HG03469 (cell line): ENCODE measurements around the gene LTBP2.

Experiments used
- ATAC-seq: cut with Tn5 transposase; IDR thresholded peaks from one replicate; pipeline ENCODE4 v1.9.1; 2021; ENCODE audit warnings: mild to moderate bottlenecking, moderate library complexity, moderate number of reproducible peaks; ENCODE audit not compliant: unreplicated experiment

Gene LTBP2

DNA sequence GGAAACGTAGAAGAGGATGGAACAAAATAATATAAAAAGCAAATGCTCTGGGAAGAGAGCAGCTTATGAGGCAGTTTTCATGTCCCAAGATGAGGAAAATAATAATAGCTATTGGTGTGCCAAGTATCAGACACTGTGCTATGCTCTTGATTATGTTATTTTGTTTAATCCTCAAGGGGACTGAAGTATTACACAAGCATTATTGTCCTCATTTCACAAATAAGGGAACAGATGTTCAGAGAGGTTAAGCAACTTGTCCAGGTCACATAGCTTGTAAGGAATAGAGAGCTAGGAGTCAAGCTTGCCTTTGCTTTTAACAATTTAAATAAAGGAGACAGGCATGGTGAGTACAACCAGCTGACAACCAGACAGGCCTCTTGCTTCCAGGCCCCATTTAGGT, 26.9 kb upstream of the LTBP2 start:
- ATAC-seq: no peak

DNA sequence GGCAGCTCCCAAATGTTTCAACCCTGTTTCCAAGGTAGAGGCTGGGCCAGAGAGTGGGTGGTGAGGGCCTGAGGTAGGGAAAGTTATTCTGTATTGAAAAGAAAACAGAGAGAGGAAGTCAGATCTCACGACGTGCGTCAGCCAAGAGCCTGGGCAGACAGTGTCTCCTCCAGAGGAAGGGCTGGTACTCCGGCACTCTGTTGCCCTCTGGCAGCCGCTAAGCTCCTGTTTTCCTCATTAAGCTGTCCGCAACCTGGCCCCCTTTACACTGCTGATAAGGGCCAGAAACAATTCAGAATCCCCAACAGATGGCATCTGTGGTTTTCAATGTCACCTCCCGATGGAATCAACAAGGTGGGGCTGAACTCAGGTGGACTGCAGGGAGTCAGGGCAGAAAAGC, 26.0 kb upstream of the LTBP2 start:
- ATAC-seq: no peak

DNA sequence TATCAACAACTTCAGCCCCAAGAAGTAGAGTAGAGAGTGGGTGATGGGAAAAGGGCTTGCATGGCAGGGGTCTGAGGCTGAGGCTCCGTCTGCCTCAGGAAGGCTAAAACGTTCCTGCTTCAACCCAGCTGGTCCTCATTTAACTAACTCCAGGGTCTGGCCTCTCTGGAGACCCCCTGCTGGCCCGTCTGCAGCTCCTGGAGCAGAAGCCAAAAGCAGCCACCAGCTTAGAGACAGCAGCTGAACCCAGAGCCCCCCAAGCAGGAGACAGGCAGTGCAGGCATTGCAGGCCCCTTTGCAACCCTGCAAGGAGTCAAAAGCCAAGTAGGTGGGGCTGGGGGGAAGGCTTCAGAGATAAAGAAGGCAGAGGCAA, 25.1 kb upstream of the LTBP2 start:
- no peak for ATAC-seq

DNA sequence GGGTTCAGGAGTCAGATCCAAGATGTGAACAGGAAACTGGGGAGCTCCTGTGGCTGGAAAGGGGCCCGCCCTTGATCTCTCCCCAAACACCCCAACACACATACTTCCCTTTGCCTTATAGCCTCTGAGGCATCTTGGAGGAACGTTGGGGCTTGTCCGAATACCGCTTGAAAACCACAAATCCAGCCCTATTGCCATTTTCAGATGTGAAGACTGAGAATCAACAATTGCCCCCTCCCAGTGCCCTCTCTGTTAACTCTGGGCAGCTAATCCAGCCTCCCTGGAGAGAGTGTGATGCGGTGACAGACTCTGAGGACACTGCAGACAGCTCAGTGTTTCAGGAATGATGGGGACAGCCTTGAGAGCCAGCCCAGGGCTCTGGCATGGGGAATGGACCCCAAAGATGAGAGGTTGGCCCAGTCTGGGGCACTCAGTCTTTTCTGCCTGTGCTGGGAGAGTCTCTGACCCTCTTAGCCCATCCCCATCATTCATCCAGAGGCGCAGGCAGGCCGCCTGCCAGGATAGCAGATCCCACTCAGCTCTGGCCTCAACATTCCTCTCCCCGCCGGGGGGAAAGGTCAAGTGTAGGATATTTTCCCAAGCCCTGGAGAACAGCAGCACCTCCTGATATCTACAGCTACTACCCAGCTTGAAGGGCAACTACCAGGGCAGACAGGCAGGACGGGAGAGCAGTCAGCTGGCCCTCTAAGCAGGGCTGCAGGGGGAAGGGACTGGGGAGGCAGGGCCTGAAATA, 24.6 kb upstream of the LTBP2 start:
- no peak for ATAC-seq

DNA sequence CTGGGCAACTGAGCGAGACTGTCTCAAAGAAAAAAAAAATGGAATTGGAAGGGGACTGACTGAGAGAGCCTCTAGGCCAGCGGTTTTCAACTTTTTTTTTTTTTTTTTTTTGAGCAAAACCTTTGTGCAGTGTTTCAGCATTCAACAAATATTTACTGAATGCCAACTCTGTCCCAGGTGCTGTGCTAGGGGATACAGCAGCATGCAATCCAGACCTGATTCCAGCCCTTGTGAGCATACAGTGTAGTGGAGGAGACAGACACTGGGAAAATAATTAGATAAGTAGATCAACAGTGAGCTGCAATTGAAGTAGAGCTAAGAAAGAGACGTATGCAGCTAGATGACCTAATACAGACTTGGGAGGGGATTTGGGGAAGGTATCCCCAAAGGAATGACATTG, 23.8 kb upstream of the LTBP2 start:
- ATAC-seq: no peak

DNA sequence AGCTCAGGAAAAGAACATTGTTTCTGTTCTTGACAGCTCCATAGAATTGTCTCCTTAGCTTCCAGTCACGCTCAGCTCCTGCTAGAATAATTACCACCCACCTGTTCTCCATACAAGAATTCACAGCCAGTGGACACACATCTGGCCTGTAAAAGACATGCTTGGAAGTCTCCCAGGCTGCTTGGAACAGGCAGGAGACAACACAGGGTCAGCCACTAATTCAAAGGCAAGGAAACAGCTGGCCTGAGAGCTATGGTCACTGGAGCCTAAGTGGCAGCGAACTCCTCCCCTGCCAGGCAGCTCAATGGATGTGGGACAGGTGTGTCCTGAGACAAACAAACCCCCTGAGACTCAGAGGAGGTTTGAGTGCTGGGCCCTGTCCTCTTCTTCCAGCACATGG, 22.9 kb upstream of the LTBP2 start:
- no peak for ATAC-seq

DNA sequence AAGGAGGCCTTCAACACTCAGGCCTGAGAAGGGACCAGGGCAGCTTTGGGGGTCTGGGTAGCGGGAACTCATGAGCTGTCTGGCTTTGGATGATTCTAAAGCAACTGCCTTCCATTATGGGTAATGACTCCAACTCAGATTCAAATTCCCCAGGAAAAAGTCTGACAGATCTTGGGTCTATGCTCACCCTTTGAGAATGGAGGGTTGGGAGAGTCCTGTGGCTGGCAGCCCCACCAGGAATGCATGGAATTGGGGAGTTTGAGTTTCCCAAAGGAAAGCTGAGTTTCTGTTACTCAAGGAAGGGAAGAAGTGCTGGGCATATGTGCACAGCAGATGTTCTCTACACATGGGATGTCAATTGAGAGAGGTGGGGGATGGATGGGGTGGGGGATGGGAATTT, 22.4 kb upstream of the LTBP2 start:
- no peak for ATAC-seq

DNA sequence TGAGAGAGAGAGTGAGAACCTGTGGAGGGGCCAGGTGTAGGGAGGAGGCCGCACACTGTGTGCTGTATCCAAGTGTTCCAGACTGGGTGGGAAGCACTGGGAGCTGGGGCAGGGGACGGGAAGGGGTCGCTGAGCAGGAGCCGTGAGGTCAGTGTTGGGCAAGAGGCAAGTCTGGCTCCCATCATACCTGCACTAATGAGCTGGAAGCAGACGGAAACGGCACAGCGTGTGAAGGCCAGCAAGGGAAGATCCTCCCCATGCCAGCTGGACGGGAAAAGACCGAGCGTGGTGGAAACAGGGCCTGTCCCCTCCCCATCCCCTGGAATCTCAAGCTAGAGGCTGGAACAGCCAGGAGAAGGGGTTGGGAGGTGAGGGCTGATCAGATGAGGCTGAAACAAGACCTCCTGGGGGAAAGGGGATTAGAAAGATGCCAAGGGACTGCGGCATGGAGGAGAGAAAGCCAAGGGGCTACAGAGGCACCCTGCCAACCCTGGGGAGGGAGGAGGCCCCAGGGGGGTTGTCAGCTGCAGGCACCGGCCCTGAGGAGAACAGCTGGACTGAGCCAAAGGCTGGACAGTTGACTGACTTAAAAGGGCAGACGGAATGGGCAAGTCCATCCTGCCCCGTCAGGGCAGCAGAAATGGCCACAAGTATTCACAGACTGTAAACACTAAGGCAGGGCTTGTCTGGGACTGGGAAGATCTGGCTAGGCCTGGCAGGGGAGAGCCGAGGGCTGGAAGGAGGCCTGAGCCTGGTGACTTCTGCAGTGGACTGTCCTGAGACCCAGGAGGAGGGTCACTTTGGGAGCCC, 19.0 kb upstream of the LTBP2 start:
- ATAC-seq: no peak

DNA sequence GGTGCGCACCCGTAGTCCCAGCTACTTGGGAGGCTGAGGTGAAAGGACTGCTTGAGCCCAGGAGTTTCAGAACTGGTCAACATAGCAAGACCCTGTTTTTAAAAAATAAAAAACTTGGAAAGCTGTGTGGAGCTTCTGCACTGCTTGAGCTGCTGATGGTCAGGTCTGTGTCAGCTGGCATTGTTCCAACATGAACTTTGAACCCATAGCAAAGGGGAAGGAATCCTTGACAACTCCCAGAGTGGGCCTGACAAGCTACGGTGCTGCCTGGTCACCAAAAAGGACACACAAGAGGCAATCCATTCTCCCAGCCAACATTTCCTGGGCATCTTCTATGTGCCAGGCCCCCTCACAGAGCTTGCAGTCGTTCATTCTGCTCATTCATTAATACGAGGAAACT, 16.4 kb upstream of the LTBP2 start:
- ATAC-seq: no peak

DNA sequence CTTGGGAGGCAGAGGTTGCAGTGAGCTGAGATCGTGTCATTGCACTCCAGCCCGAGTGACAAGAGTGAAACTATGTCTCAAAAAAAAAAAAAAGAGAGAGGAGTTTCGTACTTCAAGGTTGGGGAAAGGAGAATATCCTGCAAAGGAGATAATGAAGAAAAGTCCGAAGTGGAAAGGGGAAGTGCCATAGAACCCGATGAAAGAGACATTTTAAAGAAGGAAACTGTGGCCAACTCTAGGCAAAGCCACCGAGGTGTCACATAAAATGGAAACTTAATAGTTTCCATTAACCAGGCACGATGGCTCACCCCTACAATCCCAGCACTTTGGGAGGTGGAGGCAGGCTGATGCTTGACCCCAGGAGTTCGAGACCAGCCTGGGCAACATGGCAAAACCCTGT, 15.0 kb upstream of the LTBP2 start:
- no peak for ATAC-seq

DNA sequence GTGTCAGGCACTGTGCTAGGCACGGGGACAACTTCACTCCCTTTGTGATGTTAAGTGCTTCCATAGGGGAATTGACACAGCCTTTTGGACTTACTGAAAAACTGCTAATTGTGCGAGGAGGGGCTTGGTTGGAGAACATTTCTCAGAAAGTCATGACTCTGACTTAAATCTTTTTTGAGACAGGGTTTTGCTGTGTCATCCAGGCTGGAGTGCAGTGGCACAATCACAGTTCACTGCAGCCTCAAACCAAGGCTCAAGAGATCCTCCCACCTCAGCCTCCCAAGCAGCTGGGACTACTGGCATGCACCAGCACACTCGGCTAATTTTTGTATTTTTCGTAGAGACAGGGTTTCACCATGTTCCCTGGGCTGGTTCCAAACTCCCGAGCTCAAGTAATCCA, 10.2 kb upstream of the LTBP2 start:
- no peak for ATAC-seq

DNA sequence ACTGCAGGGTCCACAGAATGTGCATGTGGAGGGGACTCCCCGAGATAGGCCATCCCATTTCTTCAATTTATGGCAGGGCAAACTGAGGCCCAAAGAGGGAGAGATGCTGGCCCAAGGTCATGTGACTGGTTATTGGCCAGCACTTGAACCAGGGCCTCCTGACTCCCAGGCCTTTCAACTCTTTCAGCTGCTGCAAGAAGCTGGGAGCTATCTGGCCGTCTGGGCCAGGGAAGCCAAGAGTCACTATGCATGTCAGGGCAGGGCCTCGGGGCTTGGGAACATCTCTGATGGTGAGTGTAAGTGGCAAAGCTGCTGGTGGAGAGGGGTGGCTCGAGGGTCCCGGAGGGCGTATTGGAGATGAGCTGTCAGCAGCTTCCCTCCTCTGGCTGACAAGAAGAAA, 9.5 kb upstream of the LTBP2 start:
- ATAC-seq: no peak

DNA sequence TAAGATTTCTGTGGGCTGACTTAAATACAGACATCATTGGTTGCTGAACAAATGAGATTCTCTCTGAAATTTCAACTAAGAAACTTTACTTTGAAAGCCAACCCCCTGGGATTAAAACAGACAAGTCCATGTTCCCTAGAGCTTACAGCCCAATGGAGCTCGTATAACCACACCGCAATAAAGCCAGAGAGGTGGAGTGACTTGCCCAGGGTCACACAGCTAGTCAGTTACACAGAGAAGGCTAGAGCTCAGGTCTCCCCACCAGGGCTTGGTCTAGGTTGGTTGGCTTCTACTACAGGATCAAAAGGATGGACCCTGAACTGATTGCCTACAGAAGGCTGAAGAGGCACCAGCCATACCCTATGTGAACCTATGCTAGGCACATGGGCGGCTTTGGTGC, 8.9 kb upstream of the LTBP2 start:
- no peak for ATAC-seq

DNA sequence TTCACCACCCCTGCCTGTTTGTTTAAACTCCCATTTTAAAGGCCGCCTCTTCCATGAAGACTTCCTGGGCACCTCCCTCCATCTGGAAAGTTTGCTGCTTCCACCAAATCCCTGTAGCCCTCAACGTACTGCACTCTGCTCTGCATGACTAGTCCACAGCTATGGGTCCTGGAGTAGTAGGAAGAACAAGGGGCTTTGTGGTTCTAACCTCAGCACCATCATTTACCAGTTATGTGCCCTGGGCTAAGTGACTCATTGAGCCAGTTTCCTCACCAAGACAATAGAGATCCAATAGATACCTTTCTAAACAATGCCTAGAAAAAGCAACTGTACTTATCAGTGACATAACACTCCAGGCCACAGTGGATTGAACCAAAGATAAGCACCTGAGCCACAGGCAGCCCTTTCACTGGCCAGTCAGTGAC, 8.5 kb upstream of the LTBP2 start:
- ATAC-seq: no peak

DNA sequence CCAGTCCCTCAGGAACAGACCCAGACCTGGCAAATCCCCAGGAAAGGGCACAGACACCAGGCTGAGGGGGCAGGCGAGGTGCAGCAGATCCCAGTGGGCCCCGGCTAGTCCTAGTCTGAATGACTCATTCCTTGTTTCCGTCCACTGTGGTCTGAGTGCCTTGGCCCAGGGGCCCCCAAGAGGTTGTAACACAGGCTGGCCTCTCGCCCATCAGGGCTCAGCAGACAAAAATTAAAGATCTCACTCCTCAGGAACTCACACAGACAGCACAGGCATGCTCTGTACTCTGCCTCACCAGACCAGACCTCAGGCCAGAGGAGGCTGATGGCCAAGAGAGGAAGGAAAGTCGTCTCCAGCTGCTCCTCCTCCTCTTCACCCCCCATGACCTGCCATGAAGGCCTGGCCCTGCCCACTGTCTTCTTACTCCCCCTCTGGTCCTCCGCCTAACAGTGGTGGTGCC, 7.7 kb upstream of the LTBP2 start:
- ATAC-seq: no peak

DNA sequence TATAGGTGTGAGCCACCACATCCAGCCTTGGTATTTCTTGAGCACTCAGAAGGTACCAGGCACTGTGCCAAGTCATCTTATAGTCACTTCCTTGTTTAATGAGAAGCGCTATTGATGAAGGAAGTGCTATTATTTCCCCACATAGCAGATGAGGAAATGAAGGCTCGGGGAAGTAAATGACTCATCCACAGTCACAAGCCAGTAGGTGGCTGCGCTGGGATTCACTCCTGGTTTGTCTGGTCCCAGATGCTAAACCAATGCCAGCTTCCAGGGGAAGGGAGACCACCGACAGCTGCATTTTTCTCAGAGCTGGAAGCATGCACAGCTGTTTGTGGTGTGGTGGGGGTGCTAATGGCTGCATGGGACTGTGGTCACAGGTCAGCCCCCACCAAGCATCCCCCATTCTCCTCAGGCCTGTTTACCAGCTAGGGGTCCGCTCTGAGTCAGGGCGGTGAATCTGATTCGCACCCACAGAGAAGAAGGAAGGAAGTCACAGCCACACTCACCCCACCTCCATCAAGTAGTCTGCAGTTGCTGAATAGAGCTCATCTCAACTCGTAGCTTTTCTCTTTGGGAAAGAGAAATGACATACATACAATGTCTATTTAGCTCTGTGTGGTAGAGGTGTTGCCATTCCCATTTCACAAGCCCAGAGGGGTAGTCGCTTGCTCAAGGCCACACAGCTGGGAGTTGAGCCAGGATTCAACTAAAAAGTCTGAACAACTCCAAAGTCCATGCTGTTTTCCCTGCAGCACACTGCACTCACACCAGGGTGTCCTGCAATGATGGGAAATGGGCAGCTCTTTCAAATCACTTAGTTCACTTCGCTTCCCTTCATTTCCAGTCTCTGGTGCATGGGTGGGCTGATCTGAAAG, 6.3 kb upstream of the LTBP2 start:
- ATAC-seq: no peak

DNA sequence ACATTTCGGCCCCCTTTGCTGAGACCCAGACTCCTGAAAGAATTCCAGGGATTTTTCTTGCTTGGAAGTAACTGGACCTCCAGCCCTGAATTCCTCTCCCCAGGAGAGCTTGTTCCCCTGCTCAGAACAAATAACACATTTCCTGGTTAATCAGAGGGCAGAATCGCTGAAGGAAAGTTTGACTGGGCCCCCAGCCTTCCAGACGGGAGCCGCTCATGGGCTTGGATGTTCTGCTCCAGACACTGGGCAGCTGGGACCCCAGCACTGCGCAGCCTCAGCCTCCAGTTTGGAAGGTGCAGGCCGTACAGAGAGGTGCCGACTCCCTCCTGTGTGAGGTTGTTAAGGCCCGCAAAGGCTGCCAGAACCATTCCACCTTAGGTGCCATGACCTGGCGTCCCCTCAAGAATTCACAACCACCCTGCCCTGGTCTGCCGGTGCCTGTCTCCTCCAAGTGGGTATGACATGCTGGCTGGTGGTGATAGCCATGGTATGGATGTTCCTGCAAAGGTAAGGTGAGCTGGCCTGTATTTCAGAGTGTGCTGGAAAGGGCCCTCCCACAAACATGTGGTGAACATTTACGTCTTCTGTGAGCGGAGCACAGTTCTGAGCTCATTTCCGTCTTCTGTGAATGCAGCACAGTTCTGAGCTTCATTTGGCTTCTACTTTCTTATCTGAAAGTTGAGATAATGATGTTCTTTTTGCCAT, 5.1 kb upstream of the LTBP2 start:
- ATAC-seq: no peak

DNA sequence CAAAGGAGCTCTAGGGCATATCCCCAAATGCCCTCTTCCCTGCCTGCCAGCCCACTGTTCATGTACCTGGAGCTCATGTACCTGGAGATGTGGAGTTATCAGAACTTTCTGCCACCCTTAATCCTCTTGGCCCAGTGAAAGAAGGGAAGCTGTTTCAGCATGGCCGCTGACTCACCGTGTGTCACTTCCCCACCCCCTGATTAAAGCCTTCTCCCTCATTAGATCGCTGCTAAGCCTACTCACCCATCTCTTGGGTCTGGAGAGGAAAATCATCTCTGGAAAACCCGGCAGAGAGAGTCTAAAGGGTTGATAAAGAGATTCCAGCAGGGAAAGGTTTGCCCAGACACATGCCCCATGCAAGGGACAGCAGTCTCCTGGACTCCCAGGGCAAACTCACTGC, 4.5 kb upstream of the LTBP2 start:
- ATAC-seq: no peak

DNA sequence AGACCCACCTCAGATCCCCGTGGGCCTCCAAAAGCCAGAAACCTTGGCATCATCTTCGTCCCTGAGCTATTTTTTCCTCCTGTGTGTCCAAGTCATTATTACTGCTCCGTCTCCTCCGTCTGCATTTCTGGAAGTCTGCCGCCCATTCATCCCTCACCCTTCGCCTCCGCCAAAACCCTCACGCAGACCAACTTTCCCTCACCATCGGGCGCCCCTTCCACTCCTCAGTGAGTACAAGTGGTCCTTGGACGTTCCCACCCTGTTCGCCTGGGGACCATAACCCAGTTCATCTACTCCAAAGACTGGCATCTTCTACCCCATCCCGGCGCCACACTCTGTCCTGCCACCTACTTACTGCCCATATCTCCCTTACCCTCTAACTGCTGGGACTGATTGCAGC, 3.7 kb upstream of the LTBP2 start:
- no peak for ATAC-seq

DNA sequence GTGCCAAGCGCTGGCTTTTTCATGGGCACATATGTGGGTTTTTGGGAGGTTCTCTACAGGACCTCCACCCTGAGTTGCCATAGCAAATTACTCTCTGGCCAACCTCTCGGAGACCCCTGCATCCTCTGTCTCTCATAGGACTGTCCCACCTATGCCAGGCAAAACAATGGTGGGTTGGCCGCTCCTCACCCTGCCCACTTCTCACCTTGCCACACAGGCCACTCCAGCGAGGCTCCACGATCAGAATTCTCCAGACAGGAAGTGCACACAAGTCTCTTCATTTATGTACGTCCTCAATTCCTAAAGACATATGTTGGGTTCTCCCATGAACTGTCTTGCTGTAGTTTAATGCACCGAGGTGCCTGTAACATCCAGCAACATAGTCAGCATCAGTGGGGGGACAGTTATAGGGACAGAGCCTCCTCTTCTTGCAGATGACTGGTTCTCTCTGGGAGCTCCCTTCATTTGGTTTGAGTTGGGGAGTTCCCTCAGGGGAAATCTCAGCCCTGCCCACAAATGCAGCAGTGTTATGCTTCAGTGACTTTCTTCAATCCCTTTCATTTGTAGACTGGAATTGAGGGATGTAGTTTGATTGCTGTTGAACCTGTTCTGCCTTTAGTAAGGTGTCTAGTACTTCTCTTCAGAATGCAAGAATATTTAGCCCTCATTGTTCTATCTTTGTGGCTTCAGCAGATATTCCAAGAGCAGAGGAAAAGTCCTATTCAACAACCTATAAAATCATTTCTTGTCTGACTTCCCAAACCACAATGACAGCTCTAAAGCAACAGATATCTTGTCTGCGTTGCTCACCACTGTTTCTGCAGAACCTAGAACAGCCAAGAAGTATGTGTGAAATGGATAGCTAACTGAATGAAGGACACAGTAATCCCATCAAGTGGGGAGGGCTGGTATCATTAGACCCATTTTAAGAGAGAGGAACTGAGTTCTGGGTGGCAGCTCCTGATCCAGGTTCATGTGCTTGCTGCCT, 2.8 kb upstream of the LTBP2 start:
- ATAC-seq: no peak
